SIG-M5 (cell line): ENCODE measurements around the gene TMEM201.

Source experiments
- DNase-seq: peaks from one replicate; lab custom pipeline; 2025; lab: John Stamatoyannopoulos, UW

The TMEM201 gene

DNA sequence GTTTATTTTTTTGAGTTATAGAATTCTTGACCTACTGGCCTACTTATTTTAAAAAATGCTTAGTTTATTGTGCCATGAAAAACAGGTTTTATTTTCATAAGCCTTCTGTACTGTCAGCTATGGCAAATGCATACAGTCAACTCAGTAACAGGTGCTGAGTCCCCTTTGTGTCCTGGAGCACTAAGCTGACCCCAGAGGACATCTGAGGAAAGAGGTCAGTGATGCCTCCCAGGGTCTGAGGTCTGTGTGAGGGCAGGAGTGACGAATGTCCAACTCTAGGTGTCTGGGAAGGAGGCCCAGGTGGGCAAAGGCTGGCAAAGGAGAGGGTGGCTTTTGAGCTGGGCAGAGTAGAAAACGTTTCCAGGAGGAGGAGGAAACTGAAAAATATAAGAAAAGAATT is 7.8 kb upstream of the TMEM201 start:
- DNase-seq = no peak

- DNase-seq = no peak
These were observed 2.5 kb upstream of the TMEM201 start for GRCh38 chr1:9586147-9586766.

GRCh38 chr1:9589144-9589718 is 520 bp downstream of the TMEM201 start:
- DNase-seq = no peak

DNA sequence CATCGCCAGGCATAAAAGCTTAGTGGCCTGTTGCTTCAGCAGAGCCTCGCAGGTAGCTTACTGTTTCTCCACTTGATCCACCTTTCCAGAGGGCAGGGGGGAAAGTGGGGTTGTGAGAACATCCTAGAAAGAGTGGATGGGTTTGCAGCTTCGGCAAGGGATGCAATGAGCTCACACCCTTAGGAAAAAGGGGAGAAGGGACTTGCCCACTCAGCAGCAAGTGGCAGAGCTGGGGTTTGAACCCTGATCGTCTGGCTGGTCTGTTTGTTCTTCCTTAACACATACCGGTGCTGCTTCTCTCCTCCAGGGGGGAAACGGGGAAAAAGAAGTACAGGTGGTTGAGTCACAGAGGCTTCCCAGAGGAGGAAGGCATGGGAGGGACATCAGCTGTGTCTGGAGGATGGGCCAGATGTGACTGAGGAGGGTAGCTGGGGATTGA is 1.0 kb downstream of the TMEM201 start:
- DNase-seq = no peak

GRCh38 chr1:9590201-9590600 is 1.5 kb downstream of the TMEM201 start:
- no peak for DNase-seq

- no peak for DNase-seq
These were observed 2.4 kb downstream of the TMEM201 start for GRCh38 chr1:9590945-9591668.

DNA sequence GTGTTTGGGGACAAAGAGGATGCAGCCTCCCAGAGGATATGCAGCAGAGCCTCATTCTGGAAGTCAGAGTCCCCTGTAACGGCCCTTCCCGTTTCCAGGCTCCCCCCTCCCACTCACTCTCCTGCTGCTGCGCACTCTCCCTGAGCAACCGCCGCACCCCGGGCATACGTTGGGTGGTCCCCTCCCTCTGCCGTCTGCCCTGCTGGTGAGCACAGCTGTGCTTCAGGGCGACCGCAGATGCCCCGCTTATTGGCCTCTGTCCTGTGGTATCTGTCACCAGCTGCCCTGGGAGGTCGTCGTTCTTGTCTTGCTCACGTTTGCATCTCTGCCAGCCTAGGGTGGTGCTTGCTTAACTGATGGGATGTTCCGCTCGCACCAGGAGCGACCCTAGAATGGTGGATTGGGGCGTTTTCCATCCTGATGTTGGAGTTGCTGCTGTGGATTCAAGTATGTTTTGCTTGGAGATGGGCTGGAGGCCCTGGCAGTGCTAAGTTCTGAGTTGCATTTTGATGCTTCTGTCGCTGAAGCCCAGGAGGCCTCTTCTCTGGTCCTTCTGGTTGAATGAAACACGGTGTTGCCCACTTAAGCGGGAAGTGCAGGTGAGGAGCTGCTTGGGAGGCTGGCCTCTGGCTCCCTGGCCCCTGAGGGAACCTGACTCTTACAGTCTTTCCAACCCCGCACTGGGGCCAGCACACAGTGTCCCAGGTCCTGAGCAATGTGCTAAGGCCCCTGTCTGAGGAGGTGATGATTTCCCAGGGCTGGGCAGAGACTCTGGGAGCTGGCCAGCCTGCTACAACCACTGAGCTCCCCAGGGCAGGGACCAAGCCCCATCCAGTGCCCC is 3.2 kb downstream of the TMEM201 start:
- DNase-seq = no peak

GRCh38 chr1:9592510-9593075 is 3.9 kb downstream of the TMEM201 start:
- DNase-seq = no peak

GRCh38 chr1:9593147-9593491 is 4.4 kb downstream of the TMEM201 start:
- DNase-seq = no peak

GRCh38 chr1:9593492-9594465 is 5.1 kb downstream of the TMEM201 start:
- no peak for DNase-seq

- DNase-seq = no peak
These were observed 5.9 kb downstream of the TMEM201 start for GRCh38 chr1:9594471-9595155.

- DNase-seq = no peak
These were observed 6.7 kb downstream of the TMEM201 start for GRCh38 chr1:9595156-9595967.

- no peak for DNase-seq
These were observed 7.2 kb downstream of the TMEM201 start for GRCh38 chr1:9595968-9596340.

- no peak for DNase-seq
These were observed 7.9 kb downstream of the TMEM201 start for GRCh38 chr1:9596415-9597123.

DNA sequence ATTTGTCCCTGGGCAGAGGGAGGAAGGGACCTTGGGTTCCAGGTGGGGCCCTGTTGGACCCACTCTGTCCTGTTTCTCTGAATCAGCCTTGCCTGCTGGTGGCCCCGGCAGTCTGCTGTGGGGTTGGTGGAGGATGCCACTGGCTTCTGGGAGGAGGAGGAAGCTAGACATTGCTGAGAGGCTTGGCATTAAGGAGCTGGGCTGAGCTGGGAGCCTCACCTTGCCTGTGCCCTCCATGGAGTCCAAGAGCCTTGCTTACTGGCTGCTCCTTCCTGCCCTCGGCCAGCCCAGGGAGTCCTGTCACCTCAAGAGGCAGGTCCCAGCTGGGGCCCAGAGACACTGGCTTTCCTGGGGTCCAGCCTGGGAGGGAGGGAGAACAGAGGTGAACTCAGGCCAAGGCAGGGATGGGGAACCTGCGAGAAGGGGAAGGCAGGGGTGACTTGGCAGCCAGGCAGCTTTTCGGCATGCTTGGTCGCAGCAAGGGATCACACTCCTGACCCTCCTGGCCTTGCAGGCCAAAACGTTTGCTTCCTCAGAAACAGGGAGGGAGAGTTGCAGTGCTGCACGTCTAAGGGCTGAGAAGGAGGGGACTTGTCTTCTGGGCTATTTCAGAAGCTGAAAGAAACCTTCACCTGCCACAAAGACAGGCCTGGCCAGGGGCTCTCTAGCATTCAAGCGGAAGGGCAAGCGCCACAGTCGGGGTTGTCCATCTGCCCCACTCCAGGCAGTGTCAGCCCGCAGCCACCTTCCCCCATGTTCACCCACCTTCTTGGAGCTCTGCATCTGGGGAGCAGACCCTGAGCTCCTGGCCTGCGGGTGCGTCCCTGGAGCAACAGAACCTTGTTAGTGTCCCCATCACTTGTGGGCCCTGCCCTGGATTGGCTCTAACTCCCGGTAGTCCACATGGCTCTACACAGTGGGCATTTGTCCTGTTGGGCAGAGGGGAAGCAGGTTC is 8.9 kb downstream of the TMEM201 start:
- no peak for DNase-seq

- DNase-seq = no peak
These were observed 9.6 kb downstream of the TMEM201 start for GRCh38 chr1:9598316-9598700.

DNA sequence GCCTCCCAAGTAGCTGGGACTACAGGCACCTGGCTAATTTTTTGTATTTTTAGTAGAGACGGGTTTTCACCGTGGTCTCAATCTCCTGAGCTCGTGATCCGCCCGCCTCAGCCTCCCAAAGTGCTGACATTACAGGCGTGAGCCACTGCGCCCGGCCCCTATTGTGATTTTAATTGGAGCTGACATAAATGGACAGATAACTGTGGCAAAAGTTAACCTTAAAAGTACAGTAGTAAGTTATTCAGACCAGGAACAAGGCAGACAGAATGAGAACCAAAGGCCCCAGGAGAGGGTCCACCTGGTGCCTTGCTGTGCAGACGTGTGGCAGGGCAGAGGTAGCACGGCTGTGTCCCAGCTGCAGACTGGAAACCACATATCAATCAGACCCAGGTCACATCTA is 11.0 kb downstream of the TMEM201 start:
- DNase-seq = no peak
